Epidermal melanocyte (primary cell): ENCODE data around the gene SETDB2.
"Not testable (repeated sequence)": the region's sequence is repeated elsewhere in the genome, so short reads cannot be mapped to it uniquely, and the experiment has no call there.

Experiments
- DNase-seq: peaks from one replicate; pipeline ENCODE4 v3.0.0; 2011; ENCODE audit warnings: low spot score; ENCODE audit not compliant: insufficient read length

The SETDB2 gene

GRCh38 chr13:49464621-49465325 lies 20.7 kb downstream of the SETDB2 start:
- no peak for DNase-seq

- DNase-seq, result no peak
These were observed 22.3 kb downstream of the SETDB2 start for GRCh38 chr13:49466292-49466838.

GRCh38 chr13:49472186-49472585 lies 28.1 kb downstream of the SETDB2 start:
- DNase-seq, result no peak

DNA sequence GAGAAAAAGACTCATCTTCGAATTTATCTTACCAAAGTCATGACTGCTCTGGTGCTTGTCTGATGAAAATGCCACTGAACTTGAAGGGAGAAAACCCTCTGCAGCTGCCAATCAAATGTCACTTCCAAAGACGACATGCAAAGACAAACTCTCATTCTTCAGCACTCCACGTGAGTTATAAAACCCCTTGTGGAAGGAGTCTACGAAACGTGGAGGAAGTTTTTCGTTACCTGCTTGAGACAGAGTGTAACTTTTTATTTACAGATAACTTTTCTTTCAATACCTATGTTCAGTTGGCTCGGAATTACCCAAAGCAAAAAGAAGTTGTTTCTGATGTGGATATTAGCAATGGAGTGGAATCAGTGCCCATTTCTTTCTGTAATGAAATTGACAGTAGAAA lies 32.5 kb downstream of the SETDB2 start:
- DNase-seq, result no peak

GRCh38 chr13:49481788-49482187 lies 37.7 kb downstream of the SETDB2 start:
- no peak for DNase-seq

DNA sequence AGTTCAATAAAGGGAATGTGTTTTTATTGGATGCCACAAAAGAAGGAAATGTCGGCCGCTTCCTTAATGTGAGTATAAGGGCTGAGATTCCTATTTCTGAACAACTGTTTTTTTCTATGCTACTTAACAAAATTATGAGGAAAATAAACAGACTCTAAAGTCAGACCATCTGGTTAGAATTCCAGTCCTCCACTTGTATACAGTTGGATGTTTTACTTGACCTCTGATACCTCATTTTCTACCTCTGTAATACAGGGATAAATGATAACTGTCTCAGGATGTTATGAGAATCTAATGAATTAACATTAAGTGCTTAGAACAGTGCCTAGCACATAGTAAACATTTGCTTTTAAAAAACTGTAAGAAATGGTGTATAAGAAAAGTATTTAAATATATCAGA lies 44.5 kb downstream of the SETDB2 start:
- DNase-seq, result no peak

DNA sequence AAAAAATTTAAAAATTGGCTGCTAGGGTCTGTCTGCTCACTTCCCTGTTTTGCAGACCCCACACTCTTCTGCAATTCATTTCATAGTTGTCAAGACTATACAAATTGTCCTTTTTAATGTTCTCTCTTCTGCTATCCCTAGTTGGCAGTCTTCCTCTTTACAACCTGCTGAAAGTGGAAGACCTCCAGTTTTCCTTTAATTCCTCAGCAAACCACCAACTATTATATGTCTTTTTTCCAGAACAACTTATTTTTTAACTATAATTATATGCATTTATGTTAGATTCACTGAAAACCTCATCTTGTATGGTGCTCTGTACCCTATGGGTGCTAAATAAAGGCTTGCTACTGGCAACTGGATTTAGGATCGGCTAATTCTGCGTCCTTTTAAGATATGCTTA lies 50.6 kb downstream of the SETDB2 start:
- DNase-seq, result no peak

DNA sequence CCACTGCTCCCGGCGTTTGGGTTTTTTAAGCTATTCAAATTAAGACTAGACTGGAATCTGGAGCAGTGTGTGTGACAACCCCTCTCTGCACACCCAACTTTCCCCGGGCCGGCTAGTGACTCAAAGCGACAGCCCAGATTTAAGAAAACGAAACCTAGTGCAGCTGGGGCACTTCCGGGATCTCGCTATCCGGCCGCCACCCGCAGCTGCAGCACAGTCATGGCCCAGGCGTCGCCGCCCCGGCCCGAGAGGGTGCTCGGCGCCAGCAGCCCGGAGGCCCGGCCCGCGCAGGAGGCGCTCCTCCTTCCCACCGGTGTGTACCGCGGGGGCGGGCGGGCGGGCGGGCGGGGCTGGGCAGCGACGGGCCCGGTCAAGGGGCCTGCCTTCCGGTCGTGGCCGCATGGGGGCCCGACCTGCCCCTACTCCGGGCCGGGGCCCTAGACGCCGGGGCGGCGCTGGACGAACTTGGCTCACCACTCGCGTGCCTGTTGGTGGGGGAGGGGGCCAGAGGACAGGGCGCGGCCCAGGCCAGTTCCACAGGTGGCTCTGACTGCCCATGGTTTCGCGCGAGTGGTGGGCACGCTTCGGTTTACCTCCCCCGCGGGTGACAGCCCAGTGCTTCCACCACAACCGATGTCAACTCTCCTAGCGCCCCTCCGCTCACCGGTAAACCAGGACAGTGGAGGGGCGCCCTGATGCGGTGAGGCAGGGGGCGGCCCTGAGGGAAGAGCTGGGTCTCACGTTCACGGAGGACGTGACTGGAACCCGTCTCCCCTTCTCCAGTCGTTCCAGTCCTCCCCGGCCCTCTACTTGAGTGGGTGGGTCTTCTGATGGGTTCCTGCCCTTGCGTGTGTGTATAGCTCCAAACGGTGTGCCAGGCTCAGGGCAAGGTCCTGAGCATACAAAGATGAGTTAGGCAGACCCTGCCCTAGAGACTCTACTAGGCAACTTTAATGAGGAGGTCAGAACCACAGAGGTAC lies 52.0 kb downstream of the SETDB2 start, which contains the start of gene PHF11:
PHF11 (plus strand) TSS at position 171 of the 980 bp plus-strand sequence; CDS start at position 220, 49 bp downstream.
- peak; percentile 36 for DNase-seq

GRCh38 chr13:49496837-49497236 lies 52.8 kb downstream of the SETDB2 start:
- DNase-seq, result not testable (repeated sequence)

- DNase-seq, result no peak
These were observed 53.2 kb downstream of the SETDB2 start for GRCh38 chr13:49497272-49497671.

DNA sequence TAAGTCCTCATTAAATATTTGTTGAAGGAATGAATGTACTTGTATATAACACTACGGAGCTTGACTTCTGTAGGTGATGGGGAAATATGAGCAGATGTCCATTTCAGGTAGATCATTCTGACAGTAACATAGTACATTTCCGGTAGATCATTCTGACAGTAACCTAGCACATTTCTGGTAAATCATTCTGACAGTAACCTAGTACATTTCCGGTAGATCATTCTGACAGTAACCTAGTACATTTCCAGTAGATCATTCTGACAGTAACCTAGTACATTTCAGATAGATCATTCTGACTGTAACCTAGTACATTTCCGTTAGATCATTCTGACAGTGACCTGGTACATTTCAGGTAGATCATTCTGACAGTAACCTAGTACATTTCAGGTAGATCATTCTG lies 54.1 kb downstream of the SETDB2 start:
- DNase-seq, result no peak

DNA sequence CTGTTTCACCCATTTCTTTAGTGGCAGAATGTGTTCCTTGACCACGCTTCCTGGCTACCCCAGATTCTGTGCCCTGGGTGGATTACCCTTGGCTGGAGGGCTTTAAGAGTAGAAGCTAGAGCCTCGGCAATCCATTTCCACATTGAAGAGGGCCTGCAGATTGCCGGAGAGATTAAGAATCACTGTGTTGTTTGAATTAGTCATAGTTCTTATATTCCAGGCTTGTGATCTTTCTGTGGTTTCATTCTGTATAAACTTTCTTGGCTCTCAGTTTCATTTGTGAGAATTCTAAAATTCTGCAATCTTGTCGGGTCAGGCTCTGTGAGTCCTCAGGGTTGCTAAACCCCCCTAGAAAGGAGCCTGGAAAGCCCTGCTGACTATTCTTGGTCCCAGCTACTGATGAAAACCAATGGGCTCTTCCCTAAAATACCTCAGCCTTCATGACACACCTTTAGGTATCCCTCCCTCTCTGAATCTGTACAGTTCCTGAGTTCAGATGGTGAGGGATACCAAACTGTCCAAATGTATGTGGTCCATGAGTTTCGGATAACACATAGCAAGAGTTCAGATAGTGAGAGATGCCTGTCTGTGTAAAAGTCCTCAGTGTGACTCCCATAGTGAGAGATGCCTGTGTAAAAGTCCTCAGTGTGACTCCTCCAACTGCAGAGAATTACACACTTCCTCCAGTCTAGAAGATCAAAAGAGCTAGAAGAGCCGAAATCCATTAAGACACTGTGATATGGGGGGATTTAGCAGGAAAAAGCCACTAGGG lies 56.0 kb downstream of the SETDB2 start:
- DNase-seq, result peak; percentile 88

- DNase-seq, result no peak
These were observed 58.9 kb downstream of the SETDB2 start for GRCh38 chr13:49502954-49503353.

DNA sequence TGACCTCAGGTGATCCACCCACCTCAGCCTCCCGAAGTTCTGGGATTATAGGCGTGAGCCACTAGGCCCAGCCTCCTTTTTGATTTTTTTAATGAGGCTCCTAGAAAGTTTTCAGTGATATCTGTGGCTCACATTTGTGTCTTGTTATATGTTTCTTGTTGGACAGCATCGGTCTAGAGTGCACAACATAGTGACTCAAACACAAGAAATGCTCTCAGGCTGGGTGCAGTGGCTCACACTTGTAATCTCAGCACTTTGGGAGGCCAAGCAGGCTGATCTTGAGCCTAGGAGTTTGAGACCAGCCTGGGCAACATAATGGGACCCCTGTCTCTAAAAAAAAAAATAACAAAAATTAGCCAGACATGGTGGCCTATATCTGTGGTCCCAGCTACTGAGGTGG lies 59.9 kb downstream of the SETDB2 start:
- no peak for DNase-seq

- no peak for DNase-seq
These were observed 68.5 kb downstream of the SETDB2 start for GRCh38 chr13:49512578-49512977.

DNA sequence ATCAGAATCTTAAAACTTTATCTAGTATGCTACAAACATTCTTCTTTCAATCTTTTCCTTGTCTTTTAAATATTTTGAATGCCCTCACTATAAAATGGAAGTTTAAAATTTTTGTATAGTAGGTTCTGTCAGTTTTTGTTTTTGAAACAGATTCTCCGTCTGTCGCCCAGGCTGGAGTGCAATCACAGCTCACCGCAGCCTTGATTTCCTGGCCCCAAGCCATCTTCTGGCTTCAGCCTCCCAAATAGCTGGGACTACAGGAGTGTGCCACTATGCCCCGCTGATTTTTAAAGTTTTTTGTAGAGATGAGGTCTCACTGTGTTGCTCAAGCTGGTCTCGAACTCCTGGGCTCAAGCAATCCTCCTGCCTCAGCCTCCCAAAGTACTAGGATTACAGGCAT lies 72.4 kb downstream of the SETDB2 start:
- DNase-seq, result no peak

DNA sequence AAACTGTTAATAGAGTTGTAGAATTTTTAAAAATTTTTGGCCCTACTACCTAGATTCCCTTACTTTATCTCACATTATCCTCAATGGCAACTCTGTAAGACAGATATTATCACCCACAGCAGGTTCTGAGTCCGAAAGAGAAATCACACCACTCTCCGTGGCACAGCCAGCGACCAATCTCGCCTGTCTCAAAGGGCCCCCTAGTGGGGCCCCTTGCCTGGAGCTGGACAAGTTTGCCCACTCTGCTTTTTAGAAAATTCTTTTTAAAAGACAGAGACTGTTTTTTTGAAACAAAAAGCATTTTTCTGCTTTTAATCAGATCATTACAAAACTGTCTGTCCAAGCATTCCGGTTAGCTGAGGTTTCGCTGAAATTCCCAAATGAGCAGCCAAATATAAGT lies 73.4 kb downstream of the SETDB2 start:
- DNase-seq, result no peak

DNA sequence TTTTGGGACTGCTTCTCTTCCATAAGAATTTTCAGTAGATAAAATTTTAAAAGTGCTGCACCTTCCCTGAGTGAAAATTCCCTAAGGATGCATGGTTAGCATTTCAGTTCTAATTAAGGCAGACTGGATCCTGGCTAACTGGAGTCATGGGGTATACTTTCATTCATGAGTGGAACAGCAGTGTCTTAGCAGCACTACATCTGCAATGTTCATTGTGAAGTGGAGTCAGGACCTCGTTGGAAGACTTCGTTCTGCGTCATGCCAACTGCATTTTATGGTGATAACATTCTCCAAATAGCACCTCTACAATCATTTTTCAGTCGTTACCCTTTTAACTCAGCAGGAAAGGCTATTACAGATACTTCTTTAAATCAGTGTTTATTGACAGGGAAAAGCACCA lies 77.2 kb downstream of the SETDB2 start:
- no peak for DNase-seq

- no peak for DNase-seq
These were observed 80.8 kb downstream of the SETDB2 start for GRCh38 chr13:49524740-49525501.

- DNase-seq, result no peak
These were observed 83.0 kb downstream of the SETDB2 start for GRCh38 chr13:49527123-49527522.

DNA sequence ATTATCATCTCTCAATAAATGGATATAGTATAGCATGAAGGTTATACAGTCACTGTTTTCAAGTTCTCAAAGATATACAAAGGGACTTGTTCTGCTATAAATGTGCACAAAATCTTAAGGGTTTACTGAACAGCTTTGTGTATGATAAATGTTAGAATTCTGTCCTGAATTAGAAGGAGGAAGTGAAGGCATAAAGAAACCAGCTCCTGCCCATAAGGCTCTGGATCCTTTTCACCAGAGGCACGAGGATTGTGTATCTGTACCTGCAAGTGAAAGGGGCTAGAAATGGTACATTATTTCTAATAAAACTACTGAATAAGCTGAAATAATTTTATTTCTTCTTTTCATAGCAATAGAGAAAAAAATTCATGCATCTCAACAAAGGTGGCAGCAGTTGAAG lies 84.1 kb downstream of the SETDB2 start:
- no peak for DNase-seq
